ENCODE results near the gene SLC22A12.

SLC22A12 gene

DNA sequence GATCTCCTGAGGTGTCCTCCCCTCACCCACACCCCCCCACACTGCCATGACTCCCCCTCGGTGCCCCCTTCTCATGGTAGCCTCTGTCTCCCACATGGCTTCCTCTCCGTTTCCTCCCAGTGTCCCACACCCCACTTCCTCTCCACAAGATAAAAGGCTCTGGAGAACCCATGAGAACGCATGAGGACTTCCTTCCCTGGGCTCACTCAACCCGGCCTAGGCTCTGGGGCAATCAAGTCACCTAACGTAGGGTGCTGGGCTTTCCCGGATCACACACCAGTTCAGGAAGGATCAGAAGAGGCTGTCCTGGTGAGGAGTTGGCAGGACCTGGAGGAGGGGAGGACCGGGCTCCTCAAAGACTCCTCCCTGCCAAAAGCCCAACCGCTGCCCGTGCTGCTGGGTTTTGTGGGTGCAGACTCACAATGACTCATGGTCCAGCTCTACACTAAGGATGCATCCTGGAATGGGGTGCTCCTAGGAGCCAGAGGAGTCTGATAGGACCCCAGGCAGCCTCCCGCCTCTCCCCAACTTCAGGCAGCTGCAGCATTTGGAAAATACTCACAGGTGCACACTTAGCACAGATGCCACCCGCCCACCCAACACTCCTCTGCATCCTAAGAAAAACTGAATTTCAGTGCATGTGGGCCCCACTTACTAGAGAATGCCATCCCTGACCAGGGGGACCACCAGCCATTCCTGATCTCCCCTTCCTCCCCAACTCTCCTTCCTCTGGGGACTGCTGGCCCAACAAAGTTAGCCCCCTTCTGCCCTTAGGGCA, 21.0 kb downstream of the SLC22A12 start:
- H3K4me3 ChIP-seq (ENCODE audit: low read depth, low read length): no peak overlapping the region
- TF ChIP-seq, protein P1, sequence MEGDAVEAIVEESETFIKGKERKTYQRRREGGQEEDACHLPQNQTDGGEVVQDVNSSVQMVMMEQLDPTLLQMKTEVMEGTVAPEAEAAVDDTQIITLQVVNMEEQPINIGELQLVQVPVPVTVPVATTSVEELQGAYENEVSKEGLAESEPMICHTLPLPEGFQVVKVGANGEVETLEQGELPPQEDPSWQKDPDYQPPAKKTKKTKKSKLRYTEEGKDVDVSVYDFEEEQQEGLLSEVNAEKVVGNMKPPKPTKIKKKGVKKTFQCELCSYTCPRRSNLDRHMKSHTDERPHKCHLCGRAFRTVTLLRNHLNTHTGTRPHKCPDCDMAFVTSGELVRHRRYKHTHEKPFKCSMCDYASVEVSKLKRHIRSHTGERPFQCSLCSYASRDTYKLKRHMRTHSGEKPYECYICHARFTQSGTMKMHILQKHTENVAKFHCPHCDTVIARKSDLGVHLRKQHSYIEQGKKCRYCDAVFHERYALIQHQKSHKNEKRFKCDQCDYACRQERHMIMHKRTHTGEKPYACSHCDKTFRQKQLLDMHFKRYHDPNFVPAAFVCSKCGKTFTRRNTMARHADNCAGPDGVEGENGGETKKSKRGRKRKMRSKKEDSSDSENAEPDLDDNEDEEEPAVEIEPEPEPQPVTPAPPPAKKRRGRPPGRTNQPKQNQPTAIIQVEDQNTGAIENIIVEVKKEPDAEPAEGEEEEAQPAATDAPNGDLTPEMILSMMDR (IDR thresholded peaks at IDR 0.05; ENCODE audit: borderline replicate concordance, insufficient read depth, low read depth, low read length): no peak

DNA sequence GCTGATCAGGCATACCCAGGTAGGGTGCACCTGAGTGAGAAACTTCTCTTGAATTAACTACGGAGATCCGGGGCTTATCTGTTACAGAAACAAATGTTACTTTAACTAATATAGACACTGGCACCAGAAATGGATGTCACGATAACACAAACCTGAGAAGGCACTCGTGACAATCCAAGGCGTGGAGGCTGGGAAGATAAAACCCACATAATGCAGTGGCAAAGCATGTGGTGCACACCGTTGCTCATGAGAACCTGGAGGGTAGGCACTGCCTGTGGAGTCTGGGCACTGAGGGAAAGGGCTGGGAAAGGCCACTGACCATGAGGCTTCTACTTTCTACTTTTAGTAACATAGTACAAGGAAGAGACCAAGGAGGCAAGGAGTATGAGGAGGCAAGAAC, 22.6 kb downstream of the SLC22A12 start:
- TF ChIP-seq, protein P1 (IDR thresholded peaks at IDR 0.05; ENCODE audit: borderline replicate concordance, insufficient read depth, low read depth, low read length): no peak
- H3K4me3 ChIP-seq (ENCODE audit: low read depth, low read length): no peak overlapping the region

DNA sequence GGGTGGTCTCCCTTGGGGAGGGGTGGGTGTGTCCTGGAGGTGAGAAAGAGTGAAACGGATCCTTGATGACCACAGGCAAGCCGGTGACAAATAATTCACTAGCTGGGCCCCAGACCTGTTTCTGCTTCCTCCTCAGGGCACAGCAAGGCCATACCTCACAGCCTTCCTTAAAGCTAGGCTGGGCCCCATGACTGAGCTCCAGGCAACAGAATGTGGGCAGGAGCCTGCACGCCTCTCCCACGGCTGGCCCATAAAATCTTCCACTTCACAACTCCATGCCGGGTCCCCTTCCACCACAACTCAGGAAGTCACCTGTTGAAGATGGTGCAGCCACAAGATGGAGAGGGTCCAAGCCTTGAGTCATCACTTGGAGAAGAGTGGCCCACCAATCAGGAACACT, 23.9 kb downstream of the SLC22A12 start:
- TF ChIP-seq, protein P1 (IDR thresholded peaks at IDR 0.05; ENCODE audit: borderline replicate concordance, insufficient read depth, low read depth, low read length): no peak
- H3K4me3 ChIP-seq (ENCODE audit: low read depth, low read length): no peak overlapping the region

DNA sequence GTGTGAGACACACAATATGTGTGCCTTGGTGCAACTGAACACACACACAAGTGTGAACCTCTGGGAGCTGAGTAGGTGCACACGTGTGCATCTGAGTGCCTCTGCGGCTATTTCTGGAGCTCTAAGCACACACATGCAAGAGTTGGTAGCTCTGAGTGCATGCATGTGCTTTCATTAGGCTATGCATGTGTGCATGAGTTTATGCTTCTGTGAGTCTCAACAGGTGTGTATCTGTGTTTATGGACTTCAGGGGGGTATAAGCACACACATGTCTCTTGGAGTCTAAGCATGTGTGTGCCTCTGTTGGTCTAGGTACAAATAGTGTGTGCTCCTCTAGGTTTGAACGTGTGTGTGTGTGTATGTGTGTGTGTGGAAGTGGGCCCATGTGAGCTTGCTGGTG, 25.8 kb downstream of the SLC22A12 start:
- H3K4me3 ChIP-seq (ENCODE audit: low read depth, low read length): no peak overlapping the region
- TF ChIP-seq, protein P1 (IDR thresholded peaks at IDR 0.05; ENCODE audit: borderline replicate concordance, insufficient read depth, low read depth, low read length): no peak

DNA sequence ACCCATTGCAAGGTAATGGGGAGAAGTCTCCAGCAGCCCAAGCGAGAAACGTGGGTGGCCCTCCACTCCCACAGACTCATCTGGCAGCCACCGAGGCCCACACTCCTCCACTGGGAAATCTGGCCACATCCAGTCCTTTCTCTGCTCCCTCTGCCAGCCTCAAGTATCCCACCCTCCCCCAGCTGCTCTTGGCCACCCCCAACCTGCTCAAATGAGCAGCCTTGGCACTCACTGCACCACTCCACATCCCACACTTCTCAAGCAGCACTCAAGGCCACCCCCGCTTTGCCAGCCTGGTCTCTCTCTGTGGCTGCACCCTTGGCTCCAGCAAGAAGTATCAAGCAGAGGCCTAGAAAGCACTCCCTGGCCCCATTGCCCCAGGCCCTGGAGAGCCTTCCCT, 28.2 kb downstream of the SLC22A12 start:
- H3K4me3 ChIP-seq (ENCODE audit: low read depth, low read length): no peak overlapping the region
- TF ChIP-seq, protein P1 (IDR thresholded peaks at IDR 0.05; ENCODE audit: borderline replicate concordance, insufficient read depth, low read depth, low read length): no peak

DNA sequence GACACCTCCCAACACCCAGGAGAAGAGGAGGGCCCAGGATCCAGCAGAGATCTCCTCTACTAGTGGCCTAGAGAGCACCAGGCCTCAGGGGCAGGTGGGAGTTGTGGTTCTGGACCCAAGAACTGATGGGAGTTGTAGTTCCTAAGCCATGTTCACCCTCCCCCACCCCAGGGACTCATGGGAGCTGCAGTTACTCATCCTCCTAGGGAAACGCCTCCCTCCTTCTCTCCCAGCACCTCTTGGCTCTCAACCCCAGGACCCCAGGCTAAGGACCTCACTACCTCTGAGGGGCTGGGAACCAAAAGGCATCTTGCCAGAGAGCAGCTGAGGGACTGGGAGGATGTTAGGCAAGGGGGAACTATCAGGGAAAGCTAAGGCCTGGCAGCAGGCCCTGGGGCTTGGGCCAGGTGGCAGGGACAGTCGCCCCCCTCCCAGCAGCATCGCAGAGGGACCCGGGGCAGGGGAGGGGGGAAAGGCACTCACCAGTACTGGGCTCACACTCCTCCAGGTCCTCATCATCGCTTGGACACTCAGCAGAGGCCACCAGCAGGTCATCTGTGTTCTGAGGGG, 28.9 kb downstream of the SLC22A12 start:
- TF ChIP-seq, protein P1 (IDR thresholded peaks at IDR 0.05; ENCODE audit: borderline replicate concordance, insufficient read depth, low read depth, low read length): no peak
- no peak overlapping the region for H3K4me3 ChIP-seq (ENCODE audit: low read depth, low read length)
